ENCODE data around the gene VWA7.

Gene VWA7

DNA sequence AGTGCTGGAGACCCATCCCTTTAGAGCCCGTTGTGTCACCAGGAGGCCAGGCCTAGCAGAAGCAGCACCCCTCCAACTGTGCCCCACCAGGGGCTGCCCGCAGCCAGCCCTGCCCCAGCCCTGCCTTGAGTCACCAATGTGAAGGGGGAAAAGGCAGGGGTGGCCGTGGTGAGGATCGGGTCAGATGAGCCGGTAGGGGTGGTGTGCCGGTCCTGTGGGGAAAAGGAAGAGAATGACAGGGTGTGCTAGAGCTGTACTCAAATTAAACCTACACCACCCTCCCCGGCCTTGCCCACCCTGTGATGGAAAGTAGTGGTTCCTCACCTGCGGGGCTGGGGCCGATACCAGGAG, 11.6 kb downstream of the VWA7 start:
- Histone ChIP-seq H3K9me2 (ENCODE audit: low read depth, low read length) (no peaks in the 10 kb centered on the region), H3K27me3 (ENCODE audit: insufficient read depth, low read length) (no peaks in the 10 kb centered on the region), H3K9me3 (ENCODE audit: low read length) (no peaks in the 10 kb centered on the region), H3F3A (ENCODE audit: insufficient read depth, low read length) (no peaks in the 10 kb centered on the region), H3K4me3 (ENCODE audit: low read depth, low read length, poor library complexity, severe bottlenecking) (no peak overlapping the region), H3K27ac (ENCODE audit: low read depth, low read length, poor library complexity, severe bottlenecking) (no peak overlapping the region), H3K4me2 (ENCODE audit: low read length) (no peak overlapping the region), H3K36me3 (ENCODE audit: insufficient read depth, low read length) (peaks cover 42% of the 10 kb centered on the region), H4K20me1 (ENCODE audit: insufficient read depth, low read length) (no peaks in the 10 kb centered on the region), H3K79me2 (ENCODE audit: insufficient read depth, low read length) (no peaks in the 10 kb centered on the region), H2AFZ (ENCODE audit: low read length) (no peak overlapping the region), H3K9ac (ENCODE audit: low read length) (no peak overlapping the region), H3K4me1 (ENCODE audit: insufficient read depth, low read length, severe bottlenecking) (no peaks in the 10 kb centered on the region)
- TF ChIP-seq EZH2 (IDR thresholded peaks at IDR 0.05; ENCODE audit: borderline replicate concordance, low read length): no peak
- no peak for TF ChIP-seq CTCF (IDR thresholded peaks at IDR 0.05; ENCODE audit: low read length)

DNA sequence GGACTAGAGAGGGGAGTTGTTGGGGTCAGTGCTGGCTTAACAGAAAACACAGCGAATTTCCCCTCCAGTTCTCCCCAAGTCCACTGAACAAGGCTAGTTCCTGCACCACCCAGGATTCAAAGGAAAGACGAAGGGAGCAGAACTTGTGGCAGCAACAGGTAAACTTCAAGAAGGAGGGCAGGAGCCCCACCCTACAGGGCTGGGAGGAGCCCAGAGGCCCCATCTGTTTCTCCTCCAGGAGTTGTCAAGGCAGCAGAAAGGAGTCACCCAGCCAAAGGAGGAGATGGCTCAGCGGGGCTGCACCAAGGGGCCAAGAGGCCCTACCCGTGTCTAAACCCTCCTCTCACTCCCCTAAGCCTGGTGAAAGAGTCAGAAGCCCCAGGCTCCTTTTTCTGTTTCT, 12.9 kb downstream of the VWA7 start:
- no peak overlapping the region for H3K4me2 ChIP-seq (ENCODE audit: low read length)
- no peaks in the 10 kb centered on the region for H3K9me3 ChIP-seq (ENCODE audit: low read length)
- no peaks in the 10 kb centered on the region for H3F3A ChIP-seq (ENCODE audit: insufficient read depth, low read length)
- no peaks in the 10 kb centered on the region for H3K79me2 ChIP-seq (ENCODE audit: insufficient read depth, low read length)
- H3K4me1 ChIP-seq (ENCODE audit: insufficient read depth, low read length, severe bottlenecking): no peaks in the 10 kb centered on the region
- no peaks in the 10 kb centered on the region for H3K27me3 ChIP-seq (ENCODE audit: insufficient read depth, low read length)
- H3K36me3 ChIP-seq (ENCODE audit: insufficient read depth, low read length): peaks cover 55% of the 10 kb centered on the region
- no peak overlapping the region for H3K9ac ChIP-seq (ENCODE audit: low read length)
- H3K9me2 ChIP-seq (ENCODE audit: low read depth, low read length): no peaks in the 10 kb centered on the region
- H3K27ac ChIP-seq (ENCODE audit: low read depth, low read length, poor library complexity, severe bottlenecking): no peak overlapping the region
- no peak overlapping the region for H2AFZ ChIP-seq (ENCODE audit: low read length)
- TF ChIP-seq EZH2 (IDR thresholded peaks at IDR 0.05; ENCODE audit: borderline replicate concordance, low read length): no peak
- TF ChIP-seq CTCF (IDR thresholded peaks at IDR 0.05; ENCODE audit: low read length): no peak
- H4K20me1 ChIP-seq (ENCODE audit: insufficient read depth, low read length): no peaks in the 10 kb centered on the region
- no peak overlapping the region for H3K4me3 ChIP-seq (ENCODE audit: low read depth, low read length, poor library complexity, severe bottlenecking)

DNA sequence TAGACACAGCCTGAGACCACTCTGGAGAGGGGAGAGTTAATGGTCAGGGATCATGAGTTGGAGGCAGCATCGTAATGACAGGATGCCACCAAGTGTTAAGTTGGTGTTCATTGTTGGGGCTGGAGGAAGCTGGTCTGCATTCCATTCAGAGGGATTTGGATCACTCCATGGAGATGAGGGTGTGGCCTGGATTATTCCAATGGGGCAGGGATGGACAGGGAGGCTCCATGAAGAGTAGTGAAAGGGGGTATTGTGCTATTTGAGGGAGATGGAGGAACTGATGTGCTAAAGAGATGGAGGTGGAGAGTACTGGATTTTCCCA, 13.5 kb downstream of the VWA7 start:
- Histone ChIP-seq H3K9me3 (ENCODE audit: low read length) (no peaks in the 10 kb centered on the region), H3K36me3 (ENCODE audit: insufficient read depth, low read length) (peaks cover 61% of the 10 kb centered on the region), H2AFZ (ENCODE audit: low read length) (no peak overlapping the region), H3K4me1 (ENCODE audit: insufficient read depth, low read length, severe bottlenecking) (no peaks in the 10 kb centered on the region), H3K27ac (ENCODE audit: low read depth, low read length, poor library complexity, severe bottlenecking) (no peak overlapping the region), H3K9ac (ENCODE audit: low read length) (no peak overlapping the region), H3K9me2 (ENCODE audit: low read depth, low read length) (no peaks in the 10 kb centered on the region), H3K4me2 (ENCODE audit: low read length) (no peak overlapping the region), H4K20me1 (ENCODE audit: insufficient read depth, low read length) (no peaks in the 10 kb centered on the region), H3K27me3 (ENCODE audit: insufficient read depth, low read length) (no peaks in the 10 kb centered on the region), H3F3A (ENCODE audit: insufficient read depth, low read length) (no peaks in the 10 kb centered on the region), H3K79me2 (ENCODE audit: insufficient read depth, low read length) (no peaks in the 10 kb centered on the region), H3K4me3 (ENCODE audit: low read depth, low read length, poor library complexity, severe bottlenecking) (no peak overlapping the region)
- TF ChIP-seq CTCF (IDR thresholded peaks at IDR 0.05; ENCODE audit: low read length) (no peak), EZH2 (IDR thresholded peaks at IDR 0.05; ENCODE audit: borderline replicate concordance, low read length) (no peak)

All from OCI-LY1 (cell line).